CD4-positive, alpha-beta T cell treated with Interleukin-6 at 100 ng/mL for 8 hours (primary cell): ENCODE measurements around the gene LRRC26.
A peak's percentile ranks its signal among the peaks of the same experiment; 100 is the strongest.

ENCODE experiments used
- DNase-seq: peaks from one replicate; pipeline ENCODE4 v3.0.0-alpha.2; 2020; ENCODE audit warnings: mixed read lengths, low spot score

The LRRC26 gene

GRCh38 chr9:137167747-137168572, 1.9 kb downstream of the LRRC26 start:
- no peak for DNase-seq

DNA sequence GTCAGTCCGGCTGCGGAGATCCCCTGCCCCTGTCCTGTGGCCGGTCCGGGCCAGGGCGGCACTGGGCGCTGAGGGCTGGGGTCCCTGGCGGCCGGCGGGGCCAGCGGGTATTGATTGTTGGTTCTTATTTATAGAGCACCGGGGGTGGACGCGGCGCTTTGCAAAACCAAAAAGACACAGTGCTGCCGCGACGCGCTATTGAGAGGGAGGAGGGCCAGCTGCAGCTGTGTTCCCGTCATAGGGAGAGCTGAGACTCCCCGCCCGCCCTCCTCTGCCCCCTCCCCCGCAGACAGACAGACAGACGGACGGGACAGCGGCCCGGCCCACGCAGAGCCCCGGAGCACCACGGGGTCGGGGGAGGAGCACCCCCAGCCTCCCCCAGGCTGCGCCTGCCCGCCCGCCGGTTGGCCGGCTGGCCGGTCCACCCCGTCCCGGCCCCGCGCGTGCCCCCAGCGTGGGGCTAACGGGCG, 2.5 kb downstream of the LRRC26 start:
- DNase-seq: no peak

DNA sequence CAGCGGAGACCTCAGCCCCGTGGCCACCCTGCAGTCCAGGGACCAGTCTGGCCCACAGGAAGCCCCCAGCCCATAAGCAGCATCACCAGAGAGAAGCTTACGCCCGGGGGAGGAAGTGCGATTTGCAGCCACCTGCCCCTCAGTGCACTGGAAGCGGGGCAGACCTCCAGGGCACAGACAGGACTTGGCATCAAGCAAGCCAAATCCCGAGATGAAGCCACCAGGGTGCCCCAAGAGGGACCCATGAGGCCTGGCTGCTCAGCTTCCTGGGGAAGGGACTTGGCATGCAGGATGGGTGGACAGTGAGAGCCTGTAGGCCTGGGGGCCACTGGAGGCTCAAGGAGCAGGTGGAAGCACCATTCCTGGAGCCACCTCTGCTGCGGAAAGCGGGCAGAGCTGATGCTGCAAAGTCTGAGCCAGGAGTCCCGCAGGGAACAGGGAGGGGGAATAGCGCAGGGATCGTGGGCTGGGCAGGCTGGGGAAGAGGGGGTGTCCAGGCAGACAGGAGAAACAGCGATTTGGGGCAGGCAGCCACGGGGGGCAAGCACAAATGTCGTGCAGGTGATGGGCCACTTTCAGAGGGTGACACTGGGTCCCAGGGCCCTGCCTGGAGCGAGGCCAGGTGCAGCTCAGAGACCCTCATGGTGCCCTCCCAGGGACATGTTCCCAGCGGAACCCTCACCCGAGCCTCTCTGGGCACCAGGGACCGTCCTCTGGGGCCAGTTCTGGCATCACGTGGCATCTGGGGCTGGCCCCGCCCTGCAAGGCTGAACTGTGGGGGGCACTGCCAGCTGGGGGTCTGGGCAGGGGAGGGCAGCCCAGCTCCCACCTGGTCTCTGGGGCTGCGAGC, 3.2 kb downstream of the LRRC26 start:
- no peak for DNase-seq

- DNase-seq: no peak
Observed at GRCh38 chr9:137165250-137165836, 4.5 kb downstream of the LRRC26 start.

DNA sequence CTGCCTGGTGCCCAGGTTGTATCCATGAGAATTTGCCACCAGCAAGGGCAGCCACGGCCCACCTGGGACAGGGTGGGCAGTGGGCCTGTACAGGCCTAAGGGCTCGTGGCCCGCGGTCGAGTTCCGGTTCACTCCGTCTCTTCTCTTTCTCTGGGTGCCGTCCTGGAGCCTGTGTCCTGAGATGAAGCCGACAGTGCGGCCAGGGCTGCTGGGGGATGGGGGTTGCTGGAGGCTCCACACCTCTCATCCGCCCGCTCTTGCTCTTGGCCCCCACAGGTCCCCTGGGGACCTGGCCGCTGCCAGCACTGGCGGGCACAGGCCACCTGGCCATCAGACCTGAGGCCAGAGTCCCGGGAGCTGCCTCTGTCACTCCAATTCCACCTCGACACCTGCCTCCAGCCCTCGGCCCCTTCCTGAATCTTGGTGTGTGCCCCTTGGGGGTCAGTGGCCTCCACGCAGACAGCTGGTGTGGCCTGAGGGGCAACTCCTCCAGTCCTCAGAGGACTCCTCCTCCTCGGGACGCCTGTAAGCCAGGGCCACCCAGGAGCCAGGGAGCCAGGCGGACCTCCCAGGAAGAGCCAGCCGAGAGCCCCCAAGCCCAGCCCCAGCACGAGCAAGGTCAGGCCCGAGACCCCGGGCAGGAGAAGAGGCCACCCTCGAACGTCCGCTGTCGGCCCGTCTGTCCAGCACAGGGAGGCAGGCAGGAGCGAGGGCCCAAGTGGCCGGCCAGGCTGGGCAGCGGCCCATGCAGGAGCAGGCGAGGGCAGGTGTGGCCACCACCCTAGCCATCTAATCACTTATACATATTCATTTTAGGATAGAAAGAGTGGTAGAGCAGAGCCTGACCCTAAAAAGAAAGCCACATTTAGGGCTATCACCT, 5.2 kb downstream of the LRRC26 start:
- no peak for DNase-seq

DNA sequence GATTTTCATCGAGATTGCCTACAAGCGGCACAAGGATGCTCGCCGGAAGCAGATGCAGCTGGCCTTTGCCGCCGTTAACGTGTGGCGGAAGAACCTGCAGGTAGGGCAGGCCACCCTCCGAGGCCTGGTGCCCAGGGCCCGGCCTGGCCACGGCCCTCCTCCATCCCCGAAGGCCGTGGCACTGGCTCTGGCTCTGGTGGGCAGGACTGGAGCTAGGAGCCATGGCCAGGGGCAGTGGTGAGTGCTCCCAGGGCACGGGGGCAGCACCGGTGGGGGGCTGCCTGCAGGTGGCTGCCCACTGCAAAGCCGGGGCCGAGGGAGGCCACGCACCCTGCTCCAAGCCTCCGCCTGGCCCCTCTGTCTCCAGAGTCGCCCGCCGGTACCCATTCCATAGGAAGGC, 6.0 kb downstream of the LRRC26 start:
- no peak for DNase-seq

DNA sequence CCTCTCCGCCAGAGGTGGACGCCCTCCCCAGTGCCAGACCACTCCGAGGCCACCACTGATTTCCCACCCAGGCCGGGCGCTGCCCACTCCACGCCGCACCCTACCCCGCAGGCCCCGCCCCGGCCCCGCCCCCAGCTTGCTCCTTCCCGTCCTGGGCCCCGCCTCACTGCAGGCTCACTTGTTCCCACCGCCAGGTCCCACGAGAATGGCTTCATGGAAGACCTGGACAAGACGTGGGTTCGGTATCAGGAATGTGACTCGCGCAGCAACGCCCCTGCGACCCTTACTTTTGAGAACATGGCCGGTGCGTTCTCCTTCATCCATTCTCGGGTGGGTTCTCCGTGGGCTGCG, 6.5 kb downstream of the LRRC26 start:
- no peak for DNase-seq

DNA sequence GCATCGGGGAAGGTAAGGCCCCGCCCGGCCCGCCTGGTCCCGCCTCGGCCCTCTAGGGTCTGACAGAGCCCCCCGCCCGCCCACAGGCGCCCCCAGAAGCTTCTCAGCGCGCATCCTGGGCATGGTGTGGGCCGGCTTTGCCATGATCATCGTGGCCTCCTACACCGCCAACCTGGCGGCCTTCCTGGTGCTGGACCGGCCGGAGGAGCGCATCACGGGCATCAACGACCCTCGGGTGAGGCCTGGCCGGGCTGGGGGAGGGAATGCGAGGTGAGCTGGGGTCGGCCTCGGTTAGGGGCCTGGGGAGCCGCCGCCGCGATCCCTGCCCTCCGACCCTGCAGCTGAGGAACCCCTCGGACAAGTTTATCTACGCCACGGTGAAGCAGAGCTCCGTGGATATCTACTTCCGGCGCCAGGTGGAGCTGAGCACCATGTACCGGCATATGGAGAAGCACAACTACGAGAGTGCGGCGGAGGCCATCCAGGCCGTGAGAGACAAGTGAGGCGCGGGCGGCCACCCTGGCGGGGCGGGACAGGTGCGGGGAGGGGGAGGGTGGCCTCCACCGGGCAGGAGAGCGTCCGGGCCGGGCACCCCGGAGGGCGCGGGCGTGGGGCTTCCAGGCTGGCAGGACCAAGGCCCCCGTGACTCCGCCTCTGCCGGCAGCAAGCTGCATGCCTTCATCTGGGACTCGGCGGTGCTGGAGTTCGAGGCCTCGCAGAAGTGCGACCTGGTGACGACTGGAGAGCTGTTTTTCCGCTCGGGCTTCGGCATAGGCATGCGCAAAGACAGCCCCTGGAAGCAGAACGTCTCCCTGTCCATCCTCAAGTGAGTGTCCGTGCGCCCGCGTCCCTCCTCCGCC, 7.1 kb downstream of the LRRC26 start:
- no peak for DNase-seq

DNA sequence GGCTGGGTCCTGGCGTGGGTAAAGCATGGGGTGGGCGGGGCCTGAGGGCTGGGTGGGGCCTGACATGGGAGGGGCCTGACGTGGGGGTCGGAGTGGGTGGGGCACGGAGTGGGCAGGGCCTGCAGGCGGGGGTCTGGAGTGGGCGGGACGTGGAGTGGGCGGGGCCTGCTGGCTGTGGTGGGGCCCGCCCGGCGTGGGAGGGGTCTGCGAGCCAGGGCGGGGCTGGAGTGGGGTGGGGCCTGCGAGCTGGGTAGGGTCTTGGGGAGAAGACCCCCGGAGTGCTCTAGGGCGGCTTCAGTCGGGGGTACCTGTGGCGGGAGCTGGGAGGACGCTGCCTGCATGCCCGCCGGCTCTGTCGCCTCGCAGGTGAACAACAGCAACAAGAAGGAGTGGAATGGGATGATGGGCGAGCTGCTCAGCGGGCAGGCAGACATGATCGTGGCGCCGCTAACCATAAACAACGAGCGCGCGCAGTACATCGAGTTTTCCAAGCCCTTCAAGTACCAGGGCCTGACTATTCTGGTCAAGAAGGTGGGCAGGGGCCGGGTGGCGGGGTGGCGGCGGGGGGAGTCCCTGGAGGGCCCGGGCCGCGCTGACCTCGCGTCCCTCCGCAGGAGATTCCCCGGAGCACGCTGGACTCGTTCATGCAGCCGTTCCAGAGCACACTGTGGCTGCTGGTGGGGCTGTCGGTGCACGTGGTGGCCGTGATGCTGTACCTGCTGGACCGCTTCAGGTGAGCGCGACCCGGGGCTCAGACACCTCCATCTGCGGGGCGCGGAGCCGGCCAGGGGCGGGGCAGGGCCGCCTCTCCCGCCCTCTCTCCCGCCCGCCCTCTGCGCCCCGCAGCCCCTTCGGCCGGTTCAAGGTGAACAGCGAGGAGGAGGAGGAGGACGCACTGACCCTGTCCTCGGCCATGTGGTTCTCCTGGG, 8.0 kb downstream of the LRRC26 start:
- DNase-seq: no peak

DNA sequence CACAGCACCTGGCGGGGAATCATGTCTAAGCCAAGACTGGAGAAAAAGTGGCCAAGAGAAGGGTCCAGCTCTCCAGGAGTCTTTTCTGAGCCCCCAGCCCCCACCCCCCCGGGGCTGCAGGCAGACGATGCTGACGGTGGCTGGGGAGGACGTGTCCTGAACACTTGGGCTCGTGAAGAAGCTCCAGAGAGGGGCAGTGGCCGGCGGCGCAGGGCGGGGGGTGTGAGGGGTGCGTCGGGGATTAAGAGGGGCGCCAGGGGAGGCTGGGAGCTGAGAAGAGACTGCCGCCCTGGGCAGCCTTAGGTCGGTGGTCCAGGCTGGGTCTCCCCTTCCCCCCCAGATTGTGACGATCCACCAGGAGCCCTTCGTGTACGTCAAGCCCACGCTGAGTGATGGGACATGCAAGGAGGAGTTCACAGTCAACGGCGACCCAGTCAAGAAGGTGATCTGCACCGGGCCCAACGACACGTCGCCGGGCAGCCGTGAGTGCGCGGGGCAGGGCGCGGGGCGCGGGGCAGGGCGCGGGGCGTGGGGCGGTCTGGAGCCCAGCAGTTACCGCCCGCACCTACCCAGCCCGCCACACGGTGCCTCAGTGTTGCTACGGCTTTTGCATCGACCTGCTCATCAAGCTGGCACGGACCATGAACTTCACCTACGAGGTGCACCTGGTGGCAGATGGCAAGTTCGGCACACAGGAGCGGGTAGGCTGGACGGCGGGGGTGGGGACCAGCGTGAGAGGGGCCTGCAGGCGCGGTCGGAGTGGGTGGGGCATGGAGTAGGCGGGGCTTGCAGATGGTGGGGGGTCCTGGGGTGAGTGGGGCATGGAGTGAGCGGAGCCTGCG, 8.9 kb downstream of the LRRC26 start:
- no peak for DNase-seq

DNA sequence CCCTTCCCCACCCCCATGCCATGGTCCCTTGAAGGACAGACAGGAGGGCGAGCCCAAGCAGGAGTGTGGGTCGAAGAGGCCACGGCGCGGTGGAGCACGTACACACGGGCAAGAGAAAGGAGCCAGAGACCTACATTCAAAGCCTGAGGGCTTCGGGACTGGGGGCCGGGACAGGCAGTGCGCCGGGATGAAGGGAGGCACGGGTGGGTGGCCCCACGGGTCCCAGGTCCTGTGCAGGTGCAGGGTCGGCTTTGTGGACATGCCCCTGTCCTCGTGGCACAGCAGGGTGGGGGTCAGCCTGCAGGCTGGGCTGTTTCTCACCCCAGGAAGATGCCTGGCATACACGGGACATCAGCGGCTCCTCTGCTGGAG, 9.8 kb downstream of the LRRC26 start:
- DNase-seq: no peak

GRCh38 chr9:137159105-137160053, 10.5 kb downstream of the LRRC26 start:
- DNase-seq: no peak

DNA sequence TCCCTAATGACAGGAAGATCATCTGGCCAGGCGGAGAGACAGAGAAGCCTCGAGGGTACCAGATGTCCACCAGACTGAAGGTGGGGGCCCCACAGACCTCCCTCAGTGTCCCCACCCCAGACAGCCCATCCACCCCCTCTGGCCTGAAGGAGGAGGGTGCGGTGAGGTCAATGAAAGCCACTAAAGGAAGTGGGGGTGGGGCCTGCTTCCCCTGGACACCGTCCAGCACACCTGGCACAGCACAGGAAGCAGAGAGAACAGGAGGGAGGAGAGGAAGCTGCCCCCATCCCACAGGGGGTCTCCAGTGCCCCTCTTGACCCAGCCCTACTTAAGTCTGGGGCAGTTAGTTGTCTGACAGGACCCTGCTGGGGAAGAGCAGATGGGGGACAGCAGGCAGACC, 11.2 kb downstream of the LRRC26 start:
- DNase-seq: no peak

GRCh38 chr9:137157618-137158415, 12.0 kb downstream of the LRRC26 start:
- no peak for DNase-seq

- DNase-seq: peak; percentile 32
Observed at GRCh38 chr9:137156567-137157375, 13.1 kb downstream of the LRRC26 start.

GRCh38 chr9:137152844-137153405, 16.9 kb downstream of the LRRC26 start:
- no peak for DNase-seq
